RKO (cell line): ENCODE data around the gene ARX.
A peak's percentile ranks its signal among the peaks of the same experiment; 100 is the strongest.

Experiments
- DNase-seq: peaks from one replicate; pipeline ENCODE4 v3.0.0-alpha.2; 2016; ENCODE audit warnings: low spot score

The ARX gene

GRCh38 chrX:25016938-25017598 is 1.3 kb upstream of the ARX start:
- no peak for DNase-seq

GRCh38 chrX:25016361-25016671 is 551 bp upstream of the ARX start:
- no peak for DNase-seq

- no peak for DNase-seq
These were observed 1.4 kb downstream of the ARX start for GRCh38 chrX:25014366-25014838.

GRCh38 chrX:25013632-25014365 is 2.0 kb downstream of the ARX start:
- DNase-seq = peak; percentile 20

GRCh38 chrX:25012793-25013631 is 2.8 kb downstream of the ARX start:
- DNase-seq = no peak

- no peak for DNase-seq
These were observed 3.4 kb downstream of the ARX start for GRCh38 chrX:25012433-25012735.

- DNase-seq = no peak
These were observed 4.0 kb downstream of the ARX start for GRCh38 chrX:25011589-25012432.

GRCh38 chrX:25010784-25011588 is 4.8 kb downstream of the ARX start:
- DNase-seq = no peak

- no peak for DNase-seq
These were observed 6.4 kb downstream of the ARX start for GRCh38 chrX:25009407-25009806.

GRCh38 chrX:25007059-25008053 is 8.4 kb downstream of the ARX start:
- DNase-seq = no peak

GRCh38 chrX:25006586-25007058 is 9.1 kb downstream of the ARX start:
- DNase-seq = no peak

- DNase-seq = no peak
These were observed 10.2 kb downstream of the ARX start for GRCh38 chrX:25005382-25006185.

GRCh38 chrX:25005034-25005381 is 10.8 kb downstream of the ARX start:
- DNase-seq = no peak

GRCh38 chrX:25004485-25005032 is 11.2 kb downstream of the ARX start:
- DNase-seq = no peak

- DNase-seq = no peak
These were observed 11.7 kb downstream of the ARX start for GRCh38 chrX:25004040-25004439.

GRCh38 chrX:25003066-25003849 is 12.5 kb downstream of the ARX start:
- no peak for DNase-seq

- DNase-seq = no peak
These were observed 13.1 kb downstream of the ARX start for GRCh38 chrX:25002661-25003020.
